CD1c-positive myeloid dendritic cell (primary cell): ENCODE measurements around the gene MORC4.
"Not testable (repeated sequence)": the region's sequence is repeated elsewhere in the genome, so short reads cannot be mapped to it uniquely, and the experiment has no call there.

Experiments
- DNase-seq: peaks from one replicate; pipeline ENCODE4 v3.0.0-alpha.2; 2016; ENCODE audit errors: extremely low spot score

The MORC4 gene

DNA sequence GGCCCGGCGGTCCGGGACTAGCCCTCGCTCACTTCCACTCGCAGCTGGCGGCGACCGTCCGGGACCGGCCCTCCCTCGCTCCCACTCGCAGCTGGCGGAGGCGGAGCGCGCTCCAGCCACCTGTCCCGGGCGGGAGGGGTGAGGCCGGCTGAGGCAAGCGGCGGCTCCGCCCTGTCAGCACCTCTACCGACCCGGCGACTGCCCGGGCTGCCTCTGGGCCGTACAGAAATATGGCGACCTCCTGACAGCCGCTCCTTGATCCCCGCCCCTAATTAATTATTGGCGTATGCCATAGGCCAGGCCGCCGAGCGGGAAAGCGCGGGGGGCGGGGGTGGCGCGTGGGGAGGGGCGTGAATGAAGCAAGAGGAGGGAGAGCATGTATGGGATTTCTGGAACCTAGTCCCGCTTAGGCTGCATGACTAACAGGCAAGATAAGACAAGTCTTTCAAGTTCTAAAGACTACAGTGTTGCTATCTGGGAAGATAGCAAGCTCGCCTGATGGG, at the start of gene MORC4:
Gene MORC4 (minus strand): TSS at position 200 of the 503 bp plus-strand sequence. CDS start 243 bp downstream, outside the sequence.
- DNase-seq, result peak; percentile 5

DNA sequence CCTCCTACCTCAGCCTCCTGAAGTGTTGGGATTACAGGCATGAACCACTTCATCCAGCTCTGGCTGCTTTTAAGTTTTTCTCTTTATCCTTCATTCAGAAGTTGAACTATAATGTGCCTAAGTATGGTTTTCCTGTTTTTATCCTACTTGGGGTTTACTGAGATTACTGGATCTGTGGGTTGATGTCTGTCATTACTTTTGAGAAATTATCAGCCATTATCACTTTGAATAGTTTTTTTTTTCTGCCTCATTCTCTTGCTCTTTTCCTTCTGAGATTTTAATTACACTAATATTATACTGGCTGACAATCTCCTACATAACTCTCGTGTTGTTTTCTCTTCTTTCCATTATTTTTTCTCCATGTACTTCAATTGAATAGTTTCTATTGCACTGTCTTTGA, 47.6 kb upstream of the MORC4 start:
- DNase-seq, result no peak

DNA sequence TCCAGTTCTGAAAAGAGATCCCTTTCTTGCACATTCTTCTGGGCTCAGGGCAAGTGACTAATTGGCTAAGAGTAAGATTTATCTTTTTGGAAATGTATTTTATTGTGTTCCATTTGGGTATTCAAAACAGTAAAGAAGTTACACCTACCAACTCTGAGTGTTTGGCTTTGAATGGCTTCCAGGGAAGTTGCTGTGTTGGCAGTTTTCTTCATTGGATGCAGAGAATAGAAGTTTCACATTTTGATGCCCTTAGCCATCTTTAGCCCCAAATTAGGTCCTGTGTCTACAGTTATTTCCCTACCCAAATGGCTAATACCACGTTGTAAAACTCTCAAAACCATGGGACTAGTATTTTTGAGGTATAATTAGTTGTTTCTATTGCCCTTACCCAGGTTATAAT, 29.7 kb upstream of the MORC4 start:
- DNase-seq, result no peak

DNA sequence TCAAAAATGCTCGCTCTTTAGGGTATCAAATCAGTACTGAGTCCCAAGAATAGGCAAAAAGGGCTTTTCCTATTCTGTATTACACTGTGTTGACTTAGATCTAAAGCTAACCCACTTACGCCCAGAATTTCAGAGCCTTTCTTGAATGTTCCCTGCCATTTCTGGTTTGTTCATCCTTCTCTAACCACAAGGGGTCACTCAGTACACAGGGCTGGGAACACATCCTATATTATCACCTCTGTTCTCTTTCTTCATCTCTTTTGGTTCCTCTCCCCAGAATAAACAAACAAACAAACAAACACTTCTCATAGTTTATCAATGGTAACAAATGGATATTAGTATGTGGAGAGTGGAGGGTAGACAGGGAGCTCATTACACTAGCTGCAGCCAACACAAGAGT, 25.5 kb upstream of the MORC4 start:
- peak; percentile 8 for DNase-seq

DNA sequence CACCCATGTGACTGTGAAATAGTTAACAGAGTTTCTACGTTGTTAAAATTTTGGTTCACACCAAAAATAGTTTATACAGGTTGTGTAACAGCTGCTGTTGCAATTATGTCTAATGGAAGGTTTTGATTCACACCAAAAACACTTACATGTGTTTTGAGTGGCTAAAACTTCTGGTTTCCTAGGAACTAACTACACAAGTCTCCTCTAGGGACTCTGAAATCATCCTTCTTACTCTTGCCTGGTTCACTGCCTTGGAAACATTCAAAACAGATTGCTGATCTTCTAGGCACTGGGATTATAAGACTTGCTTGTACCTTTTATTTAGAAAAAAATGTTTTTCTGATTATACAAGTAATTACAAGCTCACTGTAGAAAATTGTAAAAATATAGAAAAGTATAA, 14.9 kb upstream of the MORC4 start:
- DNase-seq, result no peak

DNA sequence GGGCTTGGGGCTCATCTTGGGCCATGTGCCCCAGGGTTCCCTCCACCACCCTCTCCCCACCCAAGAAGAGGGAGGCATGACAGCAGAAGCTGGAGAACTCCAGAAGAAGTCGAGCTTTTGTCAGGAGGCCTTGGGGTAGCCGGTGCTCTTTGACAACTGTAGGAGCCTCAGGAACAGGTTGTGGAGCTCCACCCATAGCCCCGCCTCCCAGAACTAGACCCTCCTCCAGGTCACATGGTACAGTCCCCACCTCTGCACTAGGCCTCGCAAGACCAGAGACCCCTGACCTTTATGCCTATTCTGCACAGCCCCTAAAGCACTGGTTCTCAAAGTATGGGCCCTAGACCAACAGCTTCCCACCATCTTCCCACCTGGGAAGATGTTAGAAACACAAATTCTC, 8.0 kb upstream of the MORC4 start:
- no peak for DNase-seq

DNA sequence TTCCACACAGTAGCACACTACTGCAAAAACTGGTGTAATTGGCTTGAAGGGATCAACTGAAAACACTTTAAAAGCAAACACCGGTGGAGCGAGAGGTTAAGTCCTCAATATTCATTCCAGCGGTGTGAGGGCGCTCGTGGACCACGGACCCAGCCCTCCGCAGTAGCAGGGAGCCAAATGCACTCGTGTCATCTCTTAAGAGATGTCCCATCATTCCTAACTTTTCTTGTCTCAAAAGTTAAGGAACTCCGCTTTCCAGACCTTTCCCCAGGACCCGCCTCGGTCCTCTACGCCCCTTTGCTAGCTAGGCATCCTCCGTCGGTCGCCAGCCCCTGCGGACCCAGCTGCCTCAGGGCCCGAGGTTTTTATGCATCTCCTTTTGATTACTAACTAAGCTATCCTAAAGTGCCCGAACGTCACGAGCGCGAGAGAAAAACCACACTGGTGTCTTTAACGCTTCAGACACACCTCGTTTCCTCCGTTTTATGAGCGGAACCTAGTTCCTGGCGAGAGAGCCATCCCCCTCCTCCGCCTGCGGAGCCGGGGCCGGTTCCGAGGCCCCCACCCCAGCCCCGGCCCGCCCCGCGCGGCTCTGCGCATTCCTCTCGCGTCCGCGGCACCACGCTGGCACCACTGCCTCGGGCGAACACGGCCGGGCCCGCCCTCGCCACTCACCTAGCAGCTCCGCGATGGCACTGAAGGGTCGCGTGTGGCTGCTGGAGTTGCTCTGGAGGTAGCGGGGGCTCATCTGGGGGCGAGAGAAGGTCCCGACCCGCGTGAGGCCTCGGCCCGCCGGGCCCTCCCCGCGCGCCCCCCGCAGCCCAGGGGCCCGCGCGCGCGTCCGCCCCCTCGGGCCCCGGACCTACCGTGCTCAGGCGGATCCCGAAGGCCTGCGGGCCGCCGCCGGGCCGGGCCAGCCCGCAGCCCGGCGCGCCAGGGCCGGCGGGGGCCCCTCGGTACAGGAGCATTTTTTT, 723 bp downstream of the MORC4 start:
- peak; percentile 15 for DNase-seq

DNA sequence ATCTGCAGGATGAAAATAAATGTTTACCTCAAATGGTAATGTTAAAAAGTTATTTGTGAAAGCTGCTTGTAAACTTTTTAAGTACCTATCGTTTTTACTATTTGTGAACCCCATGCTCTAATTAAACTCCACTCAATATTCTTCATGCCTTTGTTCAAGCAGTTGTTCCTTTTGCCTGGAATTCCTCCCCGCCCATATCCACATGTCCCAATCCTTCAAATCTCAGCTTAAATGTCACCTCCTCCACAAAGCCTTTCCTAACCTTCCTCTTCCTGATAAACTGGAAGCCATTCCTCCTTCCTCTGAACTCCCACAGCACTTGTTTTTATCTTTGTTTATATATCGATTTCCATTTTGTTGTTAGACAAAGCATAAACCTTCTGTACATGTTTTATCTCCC, 2.4 kb downstream of the MORC4 start:
- no peak for DNase-seq

DNA sequence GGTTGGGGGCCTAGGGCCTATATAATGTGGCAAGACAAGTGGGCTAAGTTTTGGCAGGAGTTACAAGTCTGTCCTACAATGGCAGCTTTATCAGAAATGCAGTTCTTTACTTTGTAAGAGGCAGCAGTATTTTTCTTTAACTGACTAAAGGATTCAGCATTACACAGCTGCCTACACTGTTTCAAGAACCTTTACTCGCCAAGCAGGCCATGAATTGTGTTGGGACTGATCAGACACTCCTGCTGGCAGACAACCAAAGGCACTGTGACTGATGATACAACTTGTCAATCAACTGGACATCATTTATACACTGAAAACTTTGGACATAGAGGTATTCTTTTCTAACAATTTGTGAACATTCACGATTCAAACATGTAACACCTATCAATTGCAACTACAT, 4.3 kb downstream of the MORC4 start:
- DNase-seq, result no peak

DNA sequence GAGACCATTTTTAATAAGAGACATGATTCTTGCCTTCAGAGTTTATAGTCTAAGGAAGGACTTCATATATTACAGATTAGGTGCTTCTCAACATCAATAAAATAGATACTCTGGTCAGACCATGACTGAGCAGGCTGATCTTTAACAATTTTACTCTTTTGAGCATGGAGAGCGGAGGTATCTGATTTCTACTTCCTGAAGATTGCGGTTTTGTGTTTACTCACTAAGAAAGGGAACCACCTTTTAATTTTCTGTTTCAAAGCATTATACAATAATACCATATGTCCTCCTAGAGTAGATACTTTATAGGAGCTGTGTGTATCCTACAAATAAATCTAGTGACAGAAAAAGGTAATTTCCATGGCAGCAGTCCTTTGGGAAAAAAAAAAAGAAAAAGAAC, 12.5 kb downstream of the MORC4 start:
- peak; percentile 1 for DNase-seq

DNA sequence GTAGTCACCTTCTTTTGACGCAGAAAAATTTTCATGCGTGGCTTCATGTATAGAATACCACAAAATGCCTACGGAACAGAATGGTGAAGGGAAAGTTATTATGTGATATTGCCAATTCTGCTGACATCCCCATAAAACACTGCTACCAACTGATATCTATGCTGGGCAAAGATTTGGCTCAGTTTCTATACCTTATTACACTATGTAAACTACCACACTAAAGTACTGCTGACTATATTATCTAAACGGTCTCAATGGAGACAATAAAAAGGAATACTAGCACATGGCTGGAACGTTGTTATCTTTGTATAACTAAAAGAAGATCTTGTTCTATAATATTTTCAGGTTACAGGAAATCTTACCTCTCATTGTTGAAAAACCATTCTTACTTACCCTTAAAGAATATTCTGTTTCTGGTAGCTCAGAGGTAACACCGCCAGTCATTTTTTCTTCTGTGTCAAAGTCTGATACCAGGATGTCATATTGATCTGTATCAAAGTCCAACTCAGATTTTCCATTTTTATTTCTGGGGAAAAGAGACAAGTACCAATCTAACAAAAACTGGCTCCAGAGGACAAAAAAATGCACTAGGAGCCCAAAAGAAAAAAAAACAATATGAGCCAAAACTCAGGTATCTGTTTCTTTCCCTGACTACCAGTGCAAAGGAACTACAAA, 18.9 kb downstream of the MORC4 start:
- no peak for DNase-seq

DNA sequence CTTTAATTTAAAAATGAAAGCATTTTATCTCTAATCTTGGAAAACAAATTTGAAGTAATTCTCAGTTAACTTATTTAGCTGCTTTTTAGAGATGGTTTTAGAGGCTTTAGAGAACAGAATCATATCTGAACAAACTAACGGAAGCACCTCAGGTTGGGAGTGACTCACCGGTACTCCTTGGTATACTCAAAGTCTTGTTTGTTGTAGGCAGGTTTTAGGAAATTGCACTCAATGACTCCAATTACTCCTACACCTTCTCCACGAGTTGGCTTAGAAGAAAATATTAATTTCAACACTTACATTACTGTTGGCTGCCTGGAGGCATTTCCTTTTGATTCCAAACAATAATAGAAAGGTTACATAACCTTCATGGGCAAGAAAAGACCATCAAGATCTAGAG, 23.6 kb downstream of the MORC4 start:
- DNase-seq, result no peak

DNA sequence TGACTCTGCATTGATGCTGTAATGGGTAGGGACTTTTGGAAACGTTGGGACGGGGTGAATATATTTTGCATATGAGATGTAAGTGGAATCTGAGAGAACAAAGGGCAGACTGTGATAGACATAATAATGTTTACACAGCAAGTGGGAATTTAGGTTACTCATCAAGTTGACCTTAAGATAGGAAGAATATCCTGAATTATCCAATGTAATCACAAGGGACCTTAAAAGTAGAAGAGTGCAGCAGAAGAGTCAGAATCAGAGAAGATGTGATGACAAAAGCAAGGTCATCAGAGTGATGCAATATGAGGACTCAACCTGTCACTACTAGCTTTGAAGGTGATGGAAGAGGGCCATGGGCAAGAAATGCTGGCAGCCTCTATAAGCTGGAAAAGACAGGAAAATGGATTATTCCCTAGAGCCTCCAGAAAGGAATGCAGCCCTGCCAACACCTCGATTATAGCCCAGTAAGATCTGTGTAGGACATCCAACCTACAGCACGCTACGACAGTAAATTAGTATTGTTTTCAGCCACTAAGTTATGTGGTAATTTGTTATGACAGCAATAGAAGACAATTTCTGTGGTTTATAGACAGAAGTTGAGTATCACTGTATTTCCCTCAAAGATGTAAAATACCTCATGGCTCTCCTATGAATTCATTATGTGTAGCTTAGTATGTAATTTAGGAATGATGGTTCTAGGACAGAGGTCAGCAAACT, 26.4 kb downstream of the MORC4 start:
- DNase-seq, result no peak

DNA sequence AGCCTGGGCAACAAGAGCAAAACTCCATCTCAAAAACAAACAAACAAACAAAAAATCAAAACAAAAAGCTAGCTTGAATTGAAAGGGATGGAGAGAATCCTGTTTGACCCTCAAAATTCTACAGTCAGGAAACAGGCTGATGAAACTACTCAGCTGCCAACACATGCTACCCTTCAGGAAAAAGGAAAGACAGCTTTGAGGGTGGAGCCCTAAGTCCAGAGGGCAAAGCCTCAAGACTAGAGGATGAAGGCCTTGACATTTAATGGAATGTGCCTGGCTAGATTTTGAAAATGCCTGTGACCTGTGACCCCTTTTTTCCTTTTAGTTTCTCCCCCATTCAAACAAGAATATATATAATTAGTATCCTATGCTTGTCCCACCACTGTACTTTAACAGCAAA, 27.1 kb downstream of the MORC4 start:
- DNase-seq, result no peak

DNA sequence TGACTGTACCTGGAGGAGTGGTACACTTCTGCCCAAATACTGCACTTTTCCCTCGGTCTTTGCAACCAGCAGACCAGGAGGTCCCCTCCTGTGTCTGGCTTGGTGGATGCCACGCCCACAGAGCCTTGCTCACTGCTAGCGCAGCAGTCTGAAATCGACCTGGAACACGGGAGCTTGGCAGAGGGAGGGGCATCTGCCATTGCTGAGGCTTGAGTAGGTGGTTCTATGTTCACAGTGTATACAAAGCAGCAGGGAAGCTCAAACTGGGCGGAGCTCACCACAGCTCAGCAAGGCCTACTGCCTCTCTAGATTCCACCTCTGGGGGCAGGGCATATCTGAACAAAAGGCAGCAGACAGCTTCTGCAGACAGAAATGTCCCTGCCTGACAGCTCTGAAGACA, 33.5 kb downstream of the MORC4 start:
- DNase-seq, result not testable (repeated sequence)

DNA sequence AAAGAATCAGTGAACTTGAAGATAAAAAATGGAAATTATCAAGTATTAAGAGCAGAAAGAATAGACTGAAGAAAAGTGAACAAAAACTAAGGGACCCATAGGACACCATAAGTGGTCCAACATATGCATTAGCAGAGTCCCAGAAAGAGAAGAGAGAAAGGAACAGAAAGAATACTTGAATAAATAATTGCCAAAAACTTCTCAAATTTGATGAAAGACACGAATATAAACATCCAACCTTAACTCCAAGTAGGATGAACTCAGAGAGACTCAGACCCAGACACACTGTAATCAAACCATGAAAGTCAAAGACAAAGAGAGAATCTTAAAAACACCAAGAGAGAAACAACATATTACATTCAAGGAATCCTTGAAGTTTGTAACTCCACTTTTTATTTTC, 35.7 kb downstream of the MORC4 start:
- DNase-seq, result no peak

DNA sequence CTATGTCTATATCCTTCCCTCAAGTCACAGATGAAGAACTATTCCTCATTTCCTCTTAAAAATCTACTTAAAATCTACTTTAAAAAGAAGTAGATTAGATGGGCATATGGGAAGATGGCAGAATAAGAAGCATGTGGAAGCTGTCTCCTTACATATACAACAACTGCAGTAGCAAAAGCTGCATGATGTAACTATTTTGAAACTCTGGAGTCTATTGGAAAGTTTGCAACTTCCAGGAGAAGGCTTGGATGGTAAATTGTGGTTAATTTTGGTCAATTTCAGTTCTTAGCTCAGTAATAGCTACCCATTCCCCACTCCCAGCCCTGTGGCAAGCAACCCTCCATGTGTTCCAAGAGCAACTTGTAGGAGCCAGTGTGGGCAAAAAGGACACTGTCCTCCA, 36.9 kb downstream of the MORC4 start:
- no peak for DNase-seq

DNA sequence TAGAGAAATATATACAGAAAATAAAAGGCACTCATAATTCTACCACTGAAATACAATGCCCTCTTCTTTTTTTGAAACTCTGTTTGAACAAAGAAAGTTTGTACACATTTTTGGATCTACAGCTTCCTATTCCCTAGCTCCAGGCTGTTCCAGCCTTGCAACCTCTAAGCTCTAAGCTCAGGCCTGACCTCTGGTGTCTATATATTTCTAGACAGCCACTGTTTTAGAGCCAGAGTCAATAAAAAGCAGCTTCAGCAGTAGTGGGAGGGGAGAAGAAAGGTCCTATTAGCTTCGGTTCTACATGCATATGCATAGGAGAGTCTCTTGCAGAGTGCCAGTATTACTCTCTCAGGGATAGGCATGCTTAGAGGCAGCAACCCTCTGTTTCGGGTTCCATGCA, 40.1 kb downstream of the MORC4 start:
- DNase-seq, result no peak

DNA sequence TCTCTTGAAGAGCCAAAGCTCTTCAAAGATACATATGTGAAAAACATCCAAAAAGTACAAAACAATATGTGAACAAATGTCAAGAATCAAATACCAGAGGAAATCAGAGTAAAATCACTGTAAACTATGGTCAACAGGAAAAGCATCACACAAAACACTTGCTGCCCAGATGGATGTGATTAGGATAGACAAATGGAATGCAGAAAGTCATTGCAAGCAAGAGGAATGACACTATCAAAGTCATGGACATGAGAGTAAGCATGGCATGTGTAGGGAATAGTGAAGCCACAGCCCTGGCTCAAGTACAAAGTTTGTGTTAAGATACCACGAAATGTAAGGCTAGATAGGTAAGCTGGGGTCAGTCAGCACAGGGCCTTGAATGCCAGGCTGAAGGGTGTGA, 42.2 kb downstream of the MORC4 start:
- no peak for DNase-seq

DNA sequence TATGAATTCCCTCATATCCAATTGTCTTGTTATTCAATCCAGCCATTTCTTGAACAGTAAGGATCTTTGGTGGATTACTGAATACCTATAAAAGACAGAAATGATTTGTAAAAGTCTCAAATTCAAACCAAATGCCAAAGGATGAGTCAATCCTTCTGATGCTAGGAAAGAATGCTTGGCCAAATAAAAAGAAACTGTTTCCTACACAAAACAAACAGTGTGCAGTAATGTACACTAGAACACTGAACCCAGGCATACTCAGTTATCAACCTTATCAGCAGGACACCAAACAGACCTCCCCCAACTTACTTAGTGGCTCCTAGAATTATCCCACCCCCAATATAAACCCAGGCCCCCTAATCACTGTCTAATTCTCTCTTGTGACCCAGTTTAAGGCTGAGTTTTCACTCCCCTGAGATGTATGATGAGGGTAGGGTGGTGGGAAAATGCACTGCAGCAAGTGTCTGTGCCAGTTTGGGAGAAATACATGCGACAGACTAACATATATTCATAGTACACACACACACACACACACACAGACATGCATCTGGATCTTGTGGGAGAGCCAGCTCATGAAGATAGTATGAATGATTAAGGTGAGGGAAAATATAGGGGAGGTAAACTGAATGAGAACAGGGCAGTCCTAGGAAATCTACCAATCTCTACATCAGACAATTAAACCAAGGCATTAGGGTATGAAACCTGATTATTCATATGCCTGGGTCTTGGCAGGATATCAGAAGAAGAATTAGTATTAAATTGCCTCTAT, 44.8 kb downstream of the MORC4 start:
- DNase-seq, result no peak

DNA sequence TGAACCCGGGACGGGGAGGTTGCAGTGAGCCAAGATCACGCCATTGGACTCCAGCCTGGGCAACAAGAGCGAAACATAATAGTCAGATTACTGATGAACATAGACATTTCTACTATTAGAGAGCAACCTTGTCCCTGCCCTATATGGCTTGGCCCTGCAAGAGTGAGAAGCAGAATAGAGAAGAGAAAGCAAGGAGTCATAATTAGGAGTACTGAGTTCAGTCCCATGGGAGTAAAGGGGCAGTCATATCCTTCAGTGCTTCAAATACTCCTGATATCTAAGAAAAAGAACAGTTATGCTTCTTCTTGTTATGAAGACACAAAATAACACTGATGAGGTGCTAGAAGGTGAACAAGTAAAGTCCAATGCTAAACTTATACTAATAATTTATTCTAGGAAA, 46.0 kb downstream of the MORC4 start:
- DNase-seq, result no peak

DNA sequence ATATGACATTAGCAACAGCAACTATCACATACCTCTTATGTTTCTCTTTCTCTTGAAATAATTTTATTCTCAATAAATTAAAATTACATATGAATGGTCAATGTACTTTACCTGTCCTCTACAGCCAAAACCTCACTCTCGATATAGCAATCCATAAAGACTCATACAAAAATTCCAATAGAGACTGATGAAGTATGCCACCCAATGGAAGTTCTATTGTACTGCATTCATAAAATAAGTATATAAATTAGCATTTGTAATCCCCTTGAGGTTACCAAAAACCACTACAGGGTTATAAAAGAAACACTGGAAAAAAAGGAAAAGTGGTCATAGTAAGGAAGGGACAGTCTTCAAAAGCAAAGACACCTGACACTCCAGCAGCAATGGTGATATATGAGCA, 47.0 kb downstream of the MORC4 start:
- no peak for DNase-seq
